Activated CD4-positive, alpha-beta T cell treated with anti-CD3 and anti-CD28 coated beads, Interleukin-2, Interleukin-4, amounts not matched to agents 100 ng/mL and 50 ng/mL, durations not matched to agents 16 hours and 8 hours (primary cell): ENCODE results near the gene TAF7.
A peak's percentile ranks its signal among the peaks of the same experiment; 100 is the strongest.
"Not testable (repeated sequence)": the region's sequence is repeated elsewhere in the genome, so short reads cannot be mapped to it uniquely, and the experiment has no call there.

Source experiments
- DNase-seq: peaks from one replicate; pipeline ENCODE4 v3.0.0-alpha.2; 2020; ENCODE audit warnings: low spot score

Gene TAF7

DNA sequence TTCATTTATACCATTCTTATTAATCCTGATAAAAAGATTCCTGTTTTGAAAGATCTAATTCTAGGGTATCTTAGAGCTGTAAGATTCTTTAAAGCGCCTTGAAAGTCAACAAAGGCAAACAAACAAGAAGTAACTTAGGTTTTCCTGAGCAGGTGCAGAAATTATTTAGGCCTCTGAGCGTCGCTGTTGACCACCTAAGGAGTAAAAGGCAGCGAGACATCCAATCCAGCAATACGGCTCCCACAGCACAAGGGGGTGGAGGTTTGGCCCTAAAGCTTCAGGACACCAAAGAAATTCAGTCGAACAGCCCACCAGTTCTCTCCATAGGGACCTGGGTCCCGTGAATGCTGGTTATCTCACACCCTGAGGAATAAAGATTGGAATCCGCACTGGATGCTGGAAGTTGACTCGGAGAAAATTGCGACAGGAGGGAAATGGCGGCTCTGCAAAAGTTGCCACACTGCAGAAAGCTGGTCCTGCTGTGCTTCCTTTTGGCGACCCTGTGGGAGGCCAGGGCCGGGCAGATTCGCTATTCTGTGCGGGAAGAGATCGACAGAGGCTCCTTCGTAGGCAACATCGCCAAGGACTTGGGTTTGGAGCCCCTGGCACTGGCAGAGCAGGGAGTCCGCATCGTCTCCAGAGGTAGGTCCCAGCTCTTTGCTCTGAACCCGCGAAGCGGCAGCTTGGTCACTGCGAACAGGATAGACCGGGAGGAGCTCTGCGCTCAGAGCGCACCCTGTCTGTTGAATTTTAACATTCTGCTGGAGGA lies 18.1 kb upstream of the TAF7 start, which contains the start of gene PCDHGA2:
Gene PCDHGA2, plus strand, starts transcription at position 223 of the 769 bp plus-strand sequence.
- DNase-seq = no peak

DNA sequence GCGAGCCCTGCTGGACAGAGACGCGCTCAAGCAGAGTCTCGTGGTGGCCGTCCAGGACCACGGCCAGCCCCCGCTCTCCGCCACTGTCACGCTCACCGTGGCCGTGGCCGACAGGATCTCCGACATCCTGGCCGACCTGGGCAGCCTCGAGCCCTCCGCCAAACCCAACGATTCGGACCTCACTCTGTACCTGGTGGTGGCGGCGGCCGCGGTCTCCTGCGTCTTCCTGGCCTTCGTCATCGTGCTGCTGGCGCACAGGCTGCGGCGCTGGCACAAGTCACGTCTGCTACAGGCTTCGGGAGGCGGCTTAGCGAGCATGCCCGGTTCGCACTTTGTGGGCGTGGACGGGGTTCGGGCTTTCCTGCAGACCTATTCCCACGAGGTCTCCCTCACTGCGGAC lies 12.0 kb upstream of the TAF7 start:
- not testable (repeated sequence) for DNase-seq

DNA sequence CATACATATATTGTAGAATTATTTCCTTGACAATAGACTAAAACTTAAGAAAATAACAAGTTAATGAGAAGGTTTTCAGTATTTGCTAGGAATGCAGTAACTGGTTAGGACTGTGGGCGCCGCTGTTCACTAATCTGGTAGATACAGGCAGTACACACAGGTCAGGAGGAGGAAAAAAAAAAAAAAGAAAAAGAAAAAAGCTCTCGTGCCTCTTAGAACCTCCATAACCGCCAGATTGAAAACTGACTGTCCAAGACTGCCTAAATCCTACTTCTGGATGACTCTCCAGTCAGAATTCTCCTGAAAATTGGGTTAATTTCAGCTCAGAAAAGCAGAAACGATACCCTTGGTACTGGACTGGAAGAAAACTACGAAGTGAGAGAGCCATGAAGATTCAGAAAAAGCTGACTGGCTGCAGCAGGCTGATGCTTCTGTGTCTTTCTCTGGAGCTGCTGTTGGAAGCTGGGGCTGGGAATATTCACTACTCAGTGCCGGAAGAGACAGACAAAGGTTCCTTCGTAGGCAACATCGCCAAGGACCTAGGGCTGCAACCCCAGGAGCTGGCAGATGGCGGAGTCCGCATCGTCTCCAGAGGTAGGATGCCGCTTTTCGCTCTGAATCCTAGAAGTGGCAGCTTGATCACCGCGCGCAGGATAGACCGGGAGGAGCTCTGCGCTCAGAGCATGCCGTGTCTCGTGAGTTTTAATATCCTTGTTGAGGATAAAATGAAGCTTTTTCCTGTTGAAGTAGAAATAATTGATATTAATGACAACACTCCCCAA lies 9.9 kb upstream of the TAF7 start, which contains the start of gene PCDHGA1:
Gene PCDHGA1, plus strand, starts transcription at position 216 of the 782 bp plus-strand sequence.
- peak; percentile 9 for DNase-seq

DNA sequence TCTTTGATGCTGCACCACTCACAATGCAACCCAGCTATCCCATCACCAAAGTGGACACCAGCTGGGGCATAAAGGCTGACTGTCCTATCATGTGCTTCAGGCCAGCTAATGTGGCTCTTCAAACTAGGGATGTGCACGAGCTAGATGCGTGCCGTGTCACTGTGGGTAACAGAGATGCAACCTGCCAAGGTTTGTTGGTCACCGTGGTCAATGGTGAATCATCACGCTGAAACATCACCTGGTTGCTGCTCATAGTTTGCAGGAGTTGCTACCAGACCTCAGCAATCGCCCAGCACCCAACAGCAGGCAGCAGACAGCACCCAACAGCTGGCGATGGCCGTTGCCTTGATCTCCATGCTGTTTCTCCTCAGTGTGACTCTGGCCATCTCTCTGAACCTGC lies 7.6 kb upstream of the TAF7 start:
- DNase-seq = no peak

DNA sequence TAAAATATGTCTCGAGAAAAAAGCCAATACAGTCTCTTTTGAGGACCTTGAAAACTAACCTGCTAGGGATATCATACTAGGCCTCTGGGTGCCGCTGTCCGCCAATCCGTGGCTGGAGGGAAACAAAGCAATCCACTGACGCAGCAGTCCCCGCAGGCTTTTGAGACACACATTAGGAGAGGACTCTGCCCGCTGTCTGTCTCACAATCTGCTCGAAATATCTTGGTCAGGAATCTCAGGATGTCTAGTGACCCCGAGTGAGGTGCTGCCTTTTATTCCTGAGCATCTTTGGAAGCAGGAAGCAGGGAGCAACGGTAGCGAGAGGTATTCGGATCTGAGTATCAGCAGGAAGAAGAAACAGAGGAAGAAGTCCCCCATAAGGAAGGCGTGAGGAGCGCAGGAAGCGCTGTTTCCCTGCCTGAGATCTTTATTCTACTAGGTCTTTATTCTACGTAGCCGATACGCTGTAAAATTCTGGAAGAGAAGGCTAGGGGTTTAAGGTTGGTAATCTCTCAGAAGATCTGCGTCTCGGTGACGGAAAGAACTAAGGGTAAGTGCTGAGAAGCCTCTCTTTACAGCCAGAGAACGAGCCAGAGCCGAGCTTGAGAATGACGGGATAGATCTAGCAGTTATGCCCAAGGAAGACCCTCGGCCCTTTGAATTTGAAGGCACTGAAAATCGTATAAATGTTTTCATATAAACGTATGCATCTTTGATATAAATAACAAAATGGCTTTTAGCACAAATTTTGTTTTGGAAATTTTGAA lies 5.7 kb upstream of the TAF7 start:
- peak; percentile 51 for DNase-seq

DNA sequence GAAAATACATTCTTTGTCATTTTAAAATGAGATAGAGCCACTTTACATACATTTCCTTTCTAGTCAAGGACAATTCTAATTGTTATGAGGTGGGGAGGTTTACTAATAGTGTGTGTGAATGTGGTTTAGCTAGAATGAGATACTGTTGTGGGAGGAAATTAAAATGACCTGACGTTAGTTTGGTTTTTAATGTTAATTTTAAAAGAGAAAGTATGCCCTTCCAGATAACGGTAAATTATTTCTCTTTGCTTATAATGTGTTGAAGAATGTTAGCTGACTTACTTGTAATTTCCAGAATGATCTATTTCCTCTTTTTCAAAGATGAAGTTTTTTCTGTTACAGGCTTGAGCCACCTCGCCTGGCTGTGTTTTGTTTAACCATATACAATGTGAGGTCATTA lies 1.7 kb upstream of the TAF7 start:
- no peak for DNase-seq

DNA sequence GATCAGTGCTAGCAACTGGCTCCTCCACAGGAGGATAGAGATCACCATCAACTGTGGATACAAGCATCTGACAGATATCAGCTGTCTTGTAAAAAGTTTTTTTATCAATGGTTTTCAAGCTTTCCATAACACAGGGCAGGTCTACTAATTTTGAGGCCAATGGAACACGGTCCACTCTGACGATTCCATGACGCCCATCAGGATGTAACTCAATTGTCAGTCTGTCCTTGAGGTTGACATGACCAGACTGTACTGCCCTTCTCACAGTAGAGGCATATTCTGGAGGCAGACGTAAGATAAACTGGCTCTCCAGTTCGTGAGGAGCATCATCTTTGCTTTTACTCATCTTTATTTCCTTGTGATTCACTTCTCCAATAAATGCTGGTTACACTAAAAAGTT lies 885 bp downstream of the TAF7 start:
- DNase-seq = no peak

DNA sequence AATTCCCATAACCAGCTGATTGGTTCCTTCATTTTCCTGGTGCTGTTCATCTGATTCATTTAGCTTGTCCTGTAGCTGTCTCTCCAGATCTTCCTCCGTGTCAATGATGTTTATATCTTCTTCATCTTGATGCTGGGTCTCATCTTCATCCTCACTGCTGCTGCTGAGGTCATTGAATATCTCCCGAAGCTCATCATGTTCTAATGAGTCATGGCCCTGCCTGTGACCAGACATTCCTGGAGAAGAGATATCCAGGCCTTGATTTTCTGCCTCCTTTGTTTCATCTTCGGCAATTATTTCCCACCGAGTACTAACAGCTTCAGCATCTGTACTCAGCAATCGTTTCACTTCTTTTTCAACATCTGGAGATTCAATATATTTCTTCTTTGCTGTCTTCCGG lies 1.4 kb downstream of the TAF7 start:
- no peak for DNase-seq

DNA sequence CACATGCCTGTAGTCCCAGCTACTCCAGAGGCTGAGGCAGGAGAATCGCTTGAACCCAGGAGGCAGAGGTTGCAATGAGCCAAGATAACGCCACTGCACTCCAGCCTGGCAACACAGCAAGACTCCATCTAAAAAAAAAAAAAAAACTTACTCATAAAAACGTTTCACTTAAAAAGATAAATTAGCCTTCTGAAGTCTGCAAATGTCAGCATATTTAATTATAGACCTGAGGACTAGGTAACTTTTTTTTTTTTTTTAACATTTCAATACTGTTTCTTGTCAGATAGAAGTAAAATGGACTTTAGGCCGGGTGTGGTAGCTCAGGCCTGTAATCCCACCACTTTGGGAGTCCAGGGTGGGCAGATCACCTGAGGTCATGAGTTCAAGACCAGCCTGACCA lies 3.6 kb downstream of the TAF7 start:
- DNase-seq = not testable (repeated sequence)

DNA sequence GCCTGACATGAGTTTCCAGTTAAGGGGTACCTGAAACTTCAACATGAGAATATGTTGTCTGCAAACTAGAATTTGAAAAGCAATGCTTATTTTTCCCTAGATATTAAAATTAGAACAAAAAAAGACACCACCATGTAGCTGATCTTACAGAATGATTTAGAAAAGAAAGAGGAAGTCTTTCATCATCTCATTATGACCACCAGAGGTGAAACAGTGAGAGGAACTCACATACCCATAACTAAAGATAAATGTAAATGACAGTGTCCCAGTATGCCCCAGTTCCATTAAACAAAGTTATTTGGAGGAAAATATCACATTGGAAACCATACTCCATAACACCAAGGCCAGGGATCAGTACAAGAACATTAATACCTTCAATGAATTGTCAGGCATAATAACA lies 6.9 kb downstream of the TAF7 start:
- no peak for DNase-seq

DNA sequence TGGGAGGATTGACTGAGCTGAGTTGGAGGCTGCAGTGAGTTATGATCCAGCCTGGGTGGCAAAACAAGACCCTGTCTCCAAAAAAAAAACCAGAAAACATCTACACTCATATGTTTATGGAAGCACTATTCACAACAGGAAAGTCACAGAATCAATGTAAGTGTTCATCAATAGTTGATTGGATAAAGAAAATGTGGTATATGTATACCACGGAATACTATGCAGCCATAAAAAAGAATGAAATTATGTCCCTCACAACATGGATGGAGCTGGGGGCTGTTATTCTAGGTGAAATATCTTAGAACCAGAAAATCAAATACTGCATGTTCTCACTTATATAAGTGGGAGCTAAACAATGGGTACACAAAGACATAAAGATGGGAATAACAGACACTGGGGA lies 14.0 kb downstream of the TAF7 start:
- DNase-seq = no peak

DNA sequence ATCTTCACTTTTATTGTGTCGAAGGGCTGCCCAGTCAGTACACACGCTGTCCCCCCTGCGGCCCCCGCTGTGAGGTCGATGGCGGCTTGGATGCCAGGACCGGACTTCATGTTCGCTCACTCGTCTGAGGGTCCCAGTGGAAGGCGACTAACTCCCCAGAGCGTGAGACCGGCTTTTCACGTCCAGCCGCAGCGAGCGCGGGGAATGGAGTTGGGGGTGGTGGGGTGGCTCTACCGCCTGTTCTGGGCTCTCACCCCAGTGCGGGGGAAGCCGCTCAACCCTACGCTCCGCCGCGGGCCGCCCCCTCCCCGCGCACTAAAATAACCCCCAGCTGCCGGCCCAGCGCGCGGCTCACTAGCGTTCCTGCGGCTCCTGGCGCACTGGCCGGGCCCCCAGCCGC lies 16.8 kb downstream of the TAF7 start, which contains the start of gene SLC25A2:
Gene SLC25A2, minus strand, starts transcription at position 294 of the 400 bp plus-strand sequence. Its CDS starts 184 bp downstream, at position 110.
- no peak for DNase-seq

DNA sequence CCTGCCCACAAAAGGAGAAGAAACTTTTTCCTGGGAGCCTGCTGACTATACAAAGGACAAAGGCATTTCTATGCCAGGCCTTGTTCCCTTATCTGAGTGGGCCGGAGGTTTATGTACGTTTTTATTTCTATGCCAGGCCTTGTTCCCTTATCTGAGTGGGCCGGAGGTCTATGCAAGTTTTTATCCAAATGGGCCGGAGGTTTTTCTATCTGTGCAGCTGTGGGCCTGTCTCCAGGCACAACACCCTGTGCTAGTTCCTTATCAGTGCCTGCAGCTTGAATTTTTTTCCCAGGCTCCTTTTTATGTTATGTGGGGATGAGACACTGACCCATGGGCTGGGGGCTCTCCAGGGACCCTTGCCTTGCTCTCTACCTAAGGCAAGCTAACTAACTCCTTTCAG lies 22.2 kb downstream of the TAF7 start:
- DNase-seq = no peak

DNA sequence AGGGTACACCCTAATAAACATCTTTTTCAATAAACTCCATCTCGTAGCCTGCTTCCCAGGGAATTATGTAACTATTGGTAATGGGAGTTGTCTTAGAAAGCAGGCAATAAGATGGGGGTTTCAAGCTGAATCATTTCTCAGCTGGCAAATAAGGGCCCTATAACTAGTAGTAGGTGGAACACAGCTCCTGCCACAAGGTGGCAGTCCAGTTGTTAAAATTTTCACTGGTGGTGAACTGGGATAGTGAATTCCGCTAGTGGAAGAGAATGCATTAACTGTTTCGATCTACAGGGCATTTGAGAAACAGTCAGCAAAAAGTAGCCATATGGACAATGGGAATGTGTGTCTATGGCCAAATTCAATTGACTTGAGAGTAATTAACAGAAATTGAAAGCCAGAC lies 47.7 kb downstream of the TAF7 start:
- no peak for DNase-seq

DNA sequence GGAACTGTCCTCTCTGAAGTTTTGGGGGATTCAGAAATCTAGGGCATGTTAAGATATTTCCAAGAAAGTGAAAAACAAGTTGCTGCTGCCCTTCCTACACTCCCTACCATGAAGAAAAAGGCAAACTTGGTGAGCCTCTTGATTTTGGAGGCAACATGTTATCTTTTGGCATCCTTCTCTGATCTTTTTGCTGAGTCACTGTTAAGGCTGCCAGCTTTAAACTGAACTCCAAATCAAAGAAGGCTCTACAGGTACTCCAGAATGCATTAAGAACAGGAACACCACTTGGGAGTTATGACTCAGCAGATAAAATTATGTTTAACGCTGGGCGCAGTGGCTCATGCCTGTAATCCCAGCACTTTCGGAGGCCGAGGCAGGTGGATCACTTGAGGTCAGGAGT lies 51.4 kb downstream of the TAF7 start:
- DNase-seq = no peak
